ENCODE measurements around the gene MCEMP1.

- TF ChIP-seq CTCF (conservative IDR thresholded peaks at IDR 0.05 in 1 of 2, IDR thresholded peaks at IDR 0.05 in 1 of 2; ENCODE audit: extremely low read depth in 1 of 2, insufficient read depth in 1 of 2, low read depth in 1 of 2, low read length in 2 of 2): no peak
- TF ChIP-seq EZH2 (IDR thresholded peaks at IDR 0.05; ENCODE audit: borderline replicate concordance, low read length): no peak
Observed at GRCh38 chr19:7679771-7680605, 3.1 kb downstream of the MCEMP1 start.

All from mammary epithelial cell (primary cell).